Measurements from ENCODE around the gene FBXL16.

The FBXL16 gene

DNA sequence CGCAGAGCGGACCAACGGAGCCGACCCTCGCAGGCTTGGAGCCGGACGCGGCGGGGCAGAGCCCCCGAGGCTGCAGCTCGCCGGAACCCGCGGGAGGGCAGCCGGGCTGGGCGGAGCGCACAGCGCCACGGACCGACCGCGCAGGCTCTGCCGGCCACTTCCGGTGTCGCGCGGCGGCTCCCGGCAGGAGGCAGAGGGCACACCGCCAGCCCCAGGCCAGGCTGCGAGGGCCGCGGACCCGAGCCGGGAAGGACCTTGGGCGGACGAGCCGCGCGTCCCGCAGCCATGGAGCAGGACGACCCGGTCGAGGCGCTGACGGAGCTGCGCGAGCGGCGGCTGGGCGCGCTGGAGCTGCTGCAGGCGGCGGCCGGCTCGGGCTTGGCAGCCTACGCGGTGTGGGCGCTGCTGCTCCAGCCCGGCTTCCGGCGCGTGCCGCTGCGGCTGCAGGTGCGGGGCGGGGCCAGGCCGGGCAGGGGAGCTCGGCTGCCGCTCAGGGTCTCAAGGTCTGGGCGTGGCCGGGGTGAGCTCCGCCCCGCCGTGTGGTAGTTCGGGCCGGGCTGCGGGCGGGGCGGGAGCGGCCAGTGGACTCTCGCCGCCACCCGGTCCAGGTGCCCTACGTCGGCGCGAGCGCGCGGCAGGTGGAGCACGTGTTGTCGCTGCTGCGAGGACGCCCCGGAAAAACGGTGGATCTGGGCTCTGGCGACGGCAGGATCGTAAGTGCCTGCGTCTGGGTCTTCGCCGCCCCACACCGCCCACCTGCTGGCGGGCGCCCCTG lies 15.6 kb upstream of the FBXL16 start, which contains the start of gene ANTKMT:
TSS of gene ANTKMT (plus strand) at position 157 of the 775 bp plus-strand sequence. CDS start at position 286, 129 bp downstream.
- Histone ChIP-seq H3K4me1 (ENCODE audit: control insufficient read depth, insufficient read depth, low read length) (peaks cover 7% of the 10 kb centered on the region), H3K36me3 (ENCODE audit: control insufficient read depth in 2 of 2, insufficient read depth in 1 of 2, low read length in 2 of 2) (peaks cover 0 to 12% of the 10 kb centered on the region in 2 experiments; a peak in 1 of 3 replicates), H3K9me3 (ENCODE audit: control insufficient read depth, insufficient read depth, low read depth, low read length) (no peaks in the 10 kb centered on the region), H3K4me3 (ENCODE audit: low read depth, low read length) (peak within 1 kb of the TSS; percentile 66), H3K27ac (ENCODE audit: extremely low read depth, low read depth, low read length) (peak within 1 kb of the TSS; percentile 94)
- POLR2A ChIA-PET, result interaction anchor here (0.7 to 2.8 kb wide), 19 partner anchors 9 to 368 kb away, joined by 3 to 25 read pairs (median 6); partner anchors contain the start of genes CHTF18, CIAO3, GNG13 and RHOT2
- CTCF ChIA-PET, result interaction anchor here (0.6 to 5.7 kb wide), 10 partner anchors 9 to 336 kb away, joined by 3 to 34 read pairs (median 5); partner anchors contain the start of genes CHTF18, CIAO3 and RPUSD1
- TF ChIP-seq ZNF155 (tag by site-specific recombination; IDR thresholded peaks at IDR 0.05) (no peak), ZNF362 (tag by site-specific recombination; IDR thresholded peaks at IDR 0.05) (no peak), ZNF214 (tag by site-specific recombination; IDR thresholded peaks at IDR 0.05; ENCODE audit: borderline replicate concordance) (no peak), ZNF692 (tag by site-specific recombination; IDR thresholded peaks at IDR 0.05) (0 out of 2 replicates have a peak, but pooled peaks have one; percentile 2), SCRT2 (tag by site-specific recombination; IDR thresholded peaks at IDR 0.05) (peak; percentile 57), ZNF561 (tag by site-specific recombination; IDR thresholded peaks at IDR 0.05; ENCODE audit: borderline replicate concordance) (peak; percentile 98; the same call in 1 of the 2 replicates), ZBTB7A (tag by site-specific recombination; IDR thresholded peaks at IDR 0.05; ENCODE audit: low read depth) (0 out of 2 replicates have a peak, but pooled peaks have one; percentile 22), KLF10 (tag by site-specific recombination; IDR thresholded peaks at IDR 0.05) (peak; percentile 73; the same call in 1 of the 2 replicates), ZNF174 (tag by site-specific recombination; IDR thresholded peaks at IDR 0.05) (0 out of 2 replicates have a peak, but pooled peaks have one; percentile 74), SP3 (tag by site-specific recombination; IDR thresholded peaks at IDR 0.05) (peak; percentile 46), ZNF670 (tag by site-specific recombination; IDR thresholded peaks at IDR 0.05; ENCODE audit: low read depth) (no peak), KLF16 (tag by site-specific recombination; IDR thresholded peaks at IDR 0.05) (peak; percentile 19; the same call in 1 of the 2 replicates), ZNF677 (tag by site-specific recombination; IDR thresholded peaks at IDR 0.05) (0 out of 2 replicates have a peak, but pooled peaks have one; percentile 53), KLF1 (tag by site-specific recombination; IDR thresholded peaks at IDR 0.05) (peak; percentile 75), KLF8 (tag by site-specific recombination; IDR thresholded peaks at IDR 0.05) (peak; percentile 47; the same call in 1 of the 2 replicates), SCRT1 (tag by site-specific recombination; IDR thresholded peaks at IDR 0.05; ENCODE audit: borderline replicate concordance) (peak; percentile 78), ELK4 (IDR thresholded peaks at IDR 0.05; ENCODE audit: borderline replicate concordance, low read depth, low read length) (peak; percentile 38; the same call in 1 of the 2 replicates), ZFP41 (tag by site-specific recombination; IDR thresholded peaks at IDR 0.05; ENCODE audit: borderline replicate concordance) (no peak), ZNF398 (tag by site-specific recombination; IDR thresholded peaks at IDR 0.05) (peak; percentile 41; the same call in 1 of the 2 replicates), ZBTB11 (tag by site-specific recombination; conservative IDR thresholded peaks at IDR 0.05; ENCODE audit: low read depth) (peak; percentile 96), ZNF701 (tag by site-specific recombination; IDR thresholded peaks at IDR 0.05) (no peak), ZNF510 (tag by site-specific recombination; IDR thresholded peaks at IDR 0.05; ENCODE audit: insufficient replicate concordance) (no peak), TRIM28 (IDR thresholded peaks at IDR 0.05; ENCODE audit: borderline replicate concordance, low read length) (peak; percentile 32; the same call in 1 of the 2 replicates)
- TF ChIP-seq, protein P1, sequence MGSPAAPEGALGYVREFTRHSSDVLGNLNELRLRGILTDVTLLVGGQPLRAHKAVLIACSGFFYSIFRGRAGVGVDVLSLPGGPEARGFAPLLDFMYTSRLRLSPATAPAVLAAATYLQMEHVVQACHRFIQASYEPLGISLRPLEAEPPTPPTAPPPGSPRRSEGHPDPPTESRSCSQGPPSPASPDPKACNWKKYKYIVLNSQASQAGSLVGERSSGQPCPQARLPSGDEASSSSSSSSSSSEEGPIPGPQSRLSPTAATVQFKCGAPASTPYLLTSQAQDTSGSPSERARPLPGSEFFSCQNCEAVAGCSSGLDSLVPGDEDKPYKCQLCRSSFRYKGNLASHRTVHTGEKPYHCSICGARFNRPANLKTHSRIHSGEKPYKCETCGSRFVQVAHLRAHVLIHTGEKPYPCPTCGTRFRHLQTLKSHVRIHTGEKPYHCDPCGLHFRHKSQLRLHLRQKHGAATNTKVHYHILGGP (tag by site-specific recombination; IDR thresholded peaks at IDR 0.05), result no peak

Data from HEK293 (cell line).